DMS 273 treated with DMSO at 0.1 percent for 48 hours (cell line): ENCODE measurements around the gene CDC42BPB.

Experiments
- DNase-seq: peaks from one replicate; lab custom pipeline; 2025; lab: John Stamatoyannopoulos, UW

Gene CDC42BPB

DNA sequence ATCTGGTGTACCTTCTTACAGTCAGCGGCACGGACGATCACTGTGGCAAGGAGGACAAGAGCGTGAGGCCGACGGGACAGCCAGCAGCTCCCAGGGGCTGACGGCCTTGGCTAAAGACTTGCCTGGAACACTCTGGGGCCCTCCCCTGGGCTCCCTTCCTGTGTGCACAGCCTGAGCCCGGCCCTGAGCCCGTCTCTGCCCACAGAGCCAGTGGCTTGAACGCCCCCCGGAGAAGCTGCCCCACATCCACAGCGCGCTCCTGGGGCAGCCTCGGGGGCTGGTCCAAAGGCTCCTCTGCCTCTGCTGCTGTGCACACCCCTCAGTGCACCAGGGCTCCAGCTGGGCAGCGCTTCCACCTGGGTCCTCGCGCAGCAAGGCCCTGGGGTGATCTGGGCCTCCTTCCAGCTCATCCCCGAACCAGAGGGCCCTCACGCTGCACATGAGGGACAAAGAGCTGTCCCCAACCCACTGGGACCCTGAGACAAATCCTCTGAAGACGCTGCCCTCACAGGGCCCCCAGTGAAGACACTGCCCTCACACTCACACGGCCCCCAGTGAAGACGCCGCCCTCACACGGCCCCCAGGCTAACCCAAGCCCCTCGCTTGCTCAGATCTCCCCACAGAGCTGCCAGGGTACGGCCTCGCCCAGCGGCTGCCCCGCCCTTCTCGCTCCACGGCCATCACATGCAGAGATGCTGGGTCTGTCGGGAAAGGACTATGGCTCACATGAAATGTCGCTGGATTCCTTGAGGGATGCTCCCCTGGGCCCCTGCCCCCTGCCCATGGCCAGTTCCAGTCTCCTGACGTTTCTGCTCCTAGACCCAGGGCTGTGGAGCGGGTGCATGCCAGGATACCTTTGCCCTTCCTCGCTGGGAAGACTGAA is 112.7 kb downstream of the CDC42BPB start:
- DNase-seq, result no peak

DNA sequence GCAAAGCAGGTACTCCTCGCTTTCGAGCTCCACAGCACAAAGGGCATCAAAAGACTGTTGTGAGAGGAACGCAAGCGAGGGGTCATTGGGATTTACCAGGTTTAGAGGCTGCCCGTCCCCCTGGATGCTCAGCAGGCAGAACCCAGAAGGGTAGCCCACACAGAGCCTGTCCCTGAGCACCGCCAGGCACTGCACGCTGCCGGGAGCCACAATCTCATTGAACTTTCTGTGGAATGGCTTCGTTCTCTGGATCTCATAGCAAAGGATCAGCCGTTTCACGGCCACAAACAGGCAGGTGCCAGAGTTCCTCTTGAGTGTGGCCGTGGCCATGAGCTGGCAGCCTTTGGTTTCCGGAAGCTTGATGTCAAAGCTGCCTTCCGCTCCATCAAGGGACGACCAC is 113.4 kb downstream of the CDC42BPB start:
- no peak for DNase-seq

DNA sequence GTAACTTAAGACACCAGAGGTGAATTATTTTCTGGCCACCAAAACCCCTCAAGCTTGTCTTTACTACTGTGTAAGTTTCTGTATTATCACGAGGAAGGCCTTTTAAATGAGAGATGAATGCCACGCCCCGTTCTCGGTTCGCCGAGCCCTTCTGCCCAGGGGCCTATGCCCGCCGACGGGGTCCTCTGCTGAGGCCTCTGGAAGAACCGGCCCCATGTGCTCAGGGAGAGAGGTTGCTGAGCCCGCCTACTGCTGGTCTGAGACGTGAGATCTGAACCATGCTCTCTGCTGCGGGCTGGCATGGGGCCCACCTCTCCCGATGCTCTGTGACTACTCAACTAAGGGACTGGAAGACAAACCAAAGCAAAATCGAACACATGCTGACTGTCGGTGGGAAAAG is 113.9 kb downstream of the CDC42BPB start:
- DNase-seq, result no peak

DNA sequence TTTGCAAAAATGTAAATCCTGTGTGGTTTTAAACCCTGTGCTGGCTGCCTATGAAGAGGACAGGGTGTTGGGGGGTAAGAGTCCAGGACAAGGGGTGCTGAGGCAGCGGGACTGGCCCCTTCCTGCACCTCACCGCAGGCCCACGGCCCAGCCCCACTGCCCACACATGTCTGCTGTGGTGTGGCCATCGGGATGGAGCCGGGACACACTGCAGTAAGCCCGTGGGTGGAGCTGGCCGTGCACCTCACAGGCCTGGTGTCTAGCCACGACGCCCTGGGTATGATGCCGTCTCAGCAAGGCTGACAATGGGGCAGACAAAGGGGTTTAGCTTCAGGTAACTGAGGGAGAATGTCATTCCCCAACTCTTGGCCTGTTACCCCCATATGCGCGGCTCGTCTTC is 115.3 kb downstream of the CDC42BPB start:
- DNase-seq, result no peak

GRCh38 chr14:102941419-102942011 is 115.8 kb downstream of the CDC42BPB start:
- DNase-seq, result no peak

- DNase-seq, result no peak
Measured at GRCh38 chr14:102940729-102941362, 116.5 kb downstream of the CDC42BPB start.

- DNase-seq, result no peak
Measured at GRCh38 chr14:102939820-102940561, 117.4 kb downstream of the CDC42BPB start.

GRCh38 chr14:102939329-102939728 is 118.0 kb downstream of the CDC42BPB start:
- DNase-seq, result no peak

- DNase-seq, result no peak
Measured at GRCh38 chr14:102938191-102938590, 119.2 kb downstream of the CDC42BPB start.

- no peak for DNase-seq
Measured at GRCh38 chr14:102937331-102938175, 119.8 kb downstream of the CDC42BPB start.

- no peak for DNase-seq
Measured at GRCh38 chr14:102935756-102936155, 121.6 kb downstream of the CDC42BPB start.

DNA sequence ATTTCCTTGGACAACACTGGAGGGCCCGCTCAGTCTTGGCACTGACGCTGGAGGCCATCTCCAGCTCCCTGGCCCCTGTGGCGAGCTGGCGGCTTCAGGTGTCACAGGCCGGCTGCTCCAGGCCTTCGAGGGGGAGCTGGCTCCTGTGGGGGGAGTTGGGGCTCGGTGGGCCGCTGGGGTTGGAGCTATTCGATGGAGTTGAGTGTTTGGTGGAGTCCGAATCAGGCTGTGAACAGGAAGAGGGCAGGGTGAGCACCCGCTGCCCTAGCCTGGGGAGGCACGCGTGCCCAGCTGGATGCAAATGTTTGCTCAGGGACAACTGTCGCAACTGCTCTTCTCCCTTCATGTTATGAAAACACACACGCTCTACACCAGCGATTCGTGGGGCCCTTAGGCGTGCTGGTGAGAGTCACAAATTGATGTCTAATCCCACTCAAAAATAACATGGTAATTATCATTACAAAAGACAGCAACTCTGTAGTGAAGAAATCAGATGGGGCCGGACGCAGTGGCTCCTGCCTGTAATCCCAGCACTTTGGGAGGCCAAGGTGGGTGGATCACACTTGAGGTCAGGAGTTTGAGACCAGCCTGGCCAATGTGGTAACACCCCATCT is 123.6 kb downstream of the CDC42BPB start:
- no peak for DNase-seq

DNA sequence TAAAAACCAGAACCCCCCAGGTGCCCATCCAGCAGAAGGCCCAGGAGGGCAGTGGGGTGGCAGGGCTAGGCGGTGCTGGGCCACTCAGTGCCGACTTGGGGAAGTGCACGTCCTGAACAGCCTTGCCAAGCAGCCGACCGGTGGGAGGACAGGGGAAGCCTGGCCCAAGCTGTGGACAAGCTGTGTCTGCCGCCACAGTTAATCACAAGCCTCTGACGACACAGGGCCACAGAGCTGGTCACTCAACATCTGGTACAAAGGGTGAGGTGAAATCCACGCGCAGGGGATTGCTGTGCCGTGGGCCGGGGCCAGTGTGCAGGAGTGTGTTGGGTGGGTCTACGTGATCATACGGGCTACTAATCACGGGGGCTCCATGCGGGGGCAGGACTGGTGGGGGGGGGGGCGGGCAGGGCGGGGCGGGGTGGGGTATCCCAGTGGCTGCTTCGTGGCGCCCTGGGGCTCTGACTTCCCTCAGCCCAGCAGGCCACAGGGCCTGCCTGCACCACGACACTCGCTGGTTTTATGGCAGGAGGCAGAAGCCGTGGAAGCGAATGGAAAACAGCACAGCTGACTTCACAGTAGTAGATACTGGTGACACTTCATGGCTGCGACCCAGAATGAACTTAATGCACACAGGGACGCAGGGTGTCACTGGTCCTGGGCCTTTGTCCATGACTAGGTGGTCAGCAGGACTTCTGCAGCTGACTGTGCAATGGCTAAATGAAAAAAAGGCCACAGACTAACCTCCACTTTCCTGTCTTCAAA is 124.7 kb downstream of the CDC42BPB start:
- no peak for DNase-seq

DNA sequence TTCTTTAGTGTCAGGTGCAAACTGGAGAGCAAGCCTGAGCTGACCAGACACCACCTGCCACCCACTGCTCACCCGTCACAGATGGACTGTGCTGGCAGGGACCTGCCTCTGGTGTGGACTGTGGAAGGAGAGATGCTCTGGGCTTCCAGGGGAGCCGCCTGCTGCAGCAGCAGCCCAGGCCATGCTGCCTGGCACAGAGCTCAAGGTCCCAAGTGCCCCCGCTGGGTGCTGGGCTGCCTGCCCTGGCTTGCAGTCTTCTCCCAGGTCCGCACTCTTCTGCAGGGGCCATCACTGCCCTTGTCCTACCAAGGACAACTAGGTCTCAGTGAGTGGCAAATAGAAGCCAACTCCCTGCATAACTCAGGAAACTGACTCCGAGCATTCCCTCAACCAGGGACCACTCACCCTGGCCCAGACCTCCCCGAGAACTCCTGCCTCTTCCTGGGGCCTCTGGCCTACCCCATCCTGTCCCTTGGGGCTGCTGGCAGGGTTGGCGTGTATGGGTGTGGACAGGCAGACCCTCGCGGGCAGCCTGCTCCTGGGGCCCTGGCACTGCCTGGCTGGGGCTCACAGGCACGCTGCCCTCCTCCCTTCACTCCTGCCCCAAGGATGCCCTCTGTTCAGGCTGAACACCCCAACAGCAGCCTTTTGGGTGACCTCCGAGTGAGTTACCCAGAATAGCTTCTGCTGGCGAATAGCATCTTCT is 125.6 kb downstream of the CDC42BPB start:
- DNase-seq, result no peak

- no peak for DNase-seq
Measured at GRCh38 chr14:102930753-102931579, 126.4 kb downstream of the CDC42BPB start.

DNA sequence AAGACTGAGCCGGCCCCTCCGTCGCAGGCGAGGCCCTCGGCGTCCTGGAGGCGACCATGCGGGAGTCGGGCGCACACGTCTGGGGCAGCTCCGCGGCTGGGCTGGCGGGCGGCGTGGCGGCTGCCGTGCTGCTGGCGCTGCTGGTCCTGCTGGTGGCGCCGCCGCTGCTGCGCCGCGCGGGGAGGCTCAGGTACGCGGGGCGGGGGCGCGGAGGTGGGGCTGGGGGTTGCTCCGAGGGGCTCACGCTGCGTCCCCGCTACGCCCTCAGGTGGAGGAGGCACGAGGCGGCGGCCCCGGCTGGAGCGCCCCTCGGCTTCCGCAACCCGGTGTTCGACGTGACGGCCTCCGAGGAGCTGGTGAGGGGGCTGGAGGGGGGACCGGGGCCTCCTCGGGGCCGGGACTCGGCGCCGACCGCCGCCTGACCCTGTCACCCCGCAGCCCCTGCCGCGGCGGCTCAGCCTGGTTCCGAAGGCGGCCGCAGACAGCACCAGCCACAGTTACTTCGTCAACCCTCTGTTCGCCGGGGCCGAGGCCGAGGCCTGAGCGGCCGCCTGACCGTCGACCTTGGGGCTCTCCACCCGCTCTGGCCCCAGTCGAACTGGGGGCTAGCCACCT is 127.1 kb downstream of the CDC42BPB start:
- DNase-seq, result no peak

DNA sequence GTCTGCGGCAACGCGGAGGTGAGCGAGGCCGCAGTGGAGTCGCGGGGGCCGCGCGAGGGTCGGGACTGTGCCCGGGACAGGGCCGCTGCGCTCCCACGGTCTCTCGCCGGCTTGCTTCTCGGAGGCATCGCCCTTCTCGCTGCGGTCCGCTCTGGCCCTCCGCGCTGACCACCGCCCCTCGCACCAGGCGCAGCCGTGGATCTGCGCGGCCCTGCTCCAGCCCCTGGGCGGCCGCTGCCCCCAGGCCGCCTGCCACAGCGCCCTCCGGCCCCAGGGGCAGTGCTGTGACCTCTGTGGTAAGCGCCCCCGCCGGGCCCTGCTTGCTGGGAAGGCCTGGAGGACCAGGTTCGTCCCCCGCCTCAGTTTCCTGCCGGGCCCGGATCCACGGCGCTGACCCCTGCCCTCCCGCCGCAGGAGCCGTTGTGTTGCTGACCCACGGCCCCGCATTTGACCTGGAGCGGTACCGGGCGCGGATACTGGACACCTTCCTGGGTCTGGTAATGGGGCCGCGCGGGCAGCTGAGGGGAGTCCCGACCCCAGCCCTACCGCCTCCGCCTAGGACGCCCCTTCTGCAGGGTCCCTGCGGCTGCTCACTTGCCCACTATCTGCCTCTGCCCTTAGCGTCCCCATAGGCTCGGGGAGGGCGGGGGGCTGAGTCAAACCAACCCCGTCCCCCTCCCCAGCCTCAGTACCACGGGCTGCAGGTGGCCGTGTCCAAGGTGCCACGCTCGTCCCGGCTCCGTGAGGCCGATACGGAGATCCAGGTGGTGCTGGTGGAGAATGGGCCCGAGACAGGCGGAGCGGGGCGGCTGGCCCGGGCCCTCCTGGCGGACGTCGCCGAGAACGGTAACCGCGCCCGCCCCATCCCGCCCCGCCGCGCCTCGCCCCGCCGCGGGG is 127.9 kb downstream of the CDC42BPB start:
- DNase-seq, result no peak
